Cardiac fibroblast (primary cell): ENCODE results near the gene PAFAH1B2.
A peak's percentile ranks its signal among the peaks of the same experiment; 100 is the strongest.

Source experiments
- DNase-seq, 2 donors: peaks; one replicate each; pipeline versions ENCODE4 v3.0.0 to v3.0.0-alpha.2; 2010; ENCODE audit warnings: low read depth in 2 of 2
- H3K4me3 ChIP-seq, 2 donors: replicated peaks in 1 of 2; 1 replicate in 1 of 2; 2 replicates in 1 of 2; pipeline ENCODE4 v1.5.1; 2011; ENCODE audit warnings: low read depth in 2 of 2, low read length in 2 of 2, mild to moderate bottlenecking in 2 of 2, moderate library complexity in 1 of 2
- TF ChIP-seq, protein P1 (sequence below): IDR thresholded peaks from one replicate; pipeline ENCODE4 v1.5.1; 2011; ENCODE audit warnings: low read depth, mild to moderate bottlenecking, low read length, inconsistent platforms

PAFAH1B2 gene

GRCh38 chr11:117219001-117219400 lies 74.9 kb downstream of the PAFAH1B2 start:
- no peak for DNase-seq
- H3K4me3 ChIP-seq = no peak overlapping the region
- TF ChIP-seq, protein P1, sequence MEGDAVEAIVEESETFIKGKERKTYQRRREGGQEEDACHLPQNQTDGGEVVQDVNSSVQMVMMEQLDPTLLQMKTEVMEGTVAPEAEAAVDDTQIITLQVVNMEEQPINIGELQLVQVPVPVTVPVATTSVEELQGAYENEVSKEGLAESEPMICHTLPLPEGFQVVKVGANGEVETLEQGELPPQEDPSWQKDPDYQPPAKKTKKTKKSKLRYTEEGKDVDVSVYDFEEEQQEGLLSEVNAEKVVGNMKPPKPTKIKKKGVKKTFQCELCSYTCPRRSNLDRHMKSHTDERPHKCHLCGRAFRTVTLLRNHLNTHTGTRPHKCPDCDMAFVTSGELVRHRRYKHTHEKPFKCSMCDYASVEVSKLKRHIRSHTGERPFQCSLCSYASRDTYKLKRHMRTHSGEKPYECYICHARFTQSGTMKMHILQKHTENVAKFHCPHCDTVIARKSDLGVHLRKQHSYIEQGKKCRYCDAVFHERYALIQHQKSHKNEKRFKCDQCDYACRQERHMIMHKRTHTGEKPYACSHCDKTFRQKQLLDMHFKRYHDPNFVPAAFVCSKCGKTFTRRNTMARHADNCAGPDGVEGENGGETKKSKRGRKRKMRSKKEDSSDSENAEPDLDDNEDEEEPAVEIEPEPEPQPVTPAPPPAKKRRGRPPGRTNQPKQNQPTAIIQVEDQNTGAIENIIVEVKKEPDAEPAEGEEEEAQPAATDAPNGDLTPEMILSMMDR = no peak

DNA sequence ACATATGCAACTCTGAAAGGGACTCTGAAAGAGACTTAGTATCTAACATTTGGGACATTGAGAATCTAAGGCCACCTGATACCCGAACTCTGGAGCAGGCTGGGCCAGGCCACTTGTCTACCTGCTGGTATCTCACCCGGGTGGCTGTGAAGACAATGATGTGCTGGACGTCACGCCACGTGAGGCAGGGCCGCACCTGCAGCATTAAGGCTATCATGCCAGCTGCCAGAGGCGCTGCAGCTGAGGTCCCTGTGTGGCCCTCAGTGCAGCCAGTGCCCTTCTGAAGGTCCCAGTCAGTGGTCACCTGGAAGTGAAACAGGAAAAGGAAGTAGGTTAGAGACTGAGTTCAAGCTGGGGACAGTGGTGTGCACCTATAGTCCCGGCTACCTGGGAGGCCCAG lies 75.4 kb downstream of the PAFAH1B2 start:
- TF ChIP-seq, protein P1 = no peak
- H3K4me3 ChIP-seq = no peak overlapping the region
- no peak for DNase-seq

DNA sequence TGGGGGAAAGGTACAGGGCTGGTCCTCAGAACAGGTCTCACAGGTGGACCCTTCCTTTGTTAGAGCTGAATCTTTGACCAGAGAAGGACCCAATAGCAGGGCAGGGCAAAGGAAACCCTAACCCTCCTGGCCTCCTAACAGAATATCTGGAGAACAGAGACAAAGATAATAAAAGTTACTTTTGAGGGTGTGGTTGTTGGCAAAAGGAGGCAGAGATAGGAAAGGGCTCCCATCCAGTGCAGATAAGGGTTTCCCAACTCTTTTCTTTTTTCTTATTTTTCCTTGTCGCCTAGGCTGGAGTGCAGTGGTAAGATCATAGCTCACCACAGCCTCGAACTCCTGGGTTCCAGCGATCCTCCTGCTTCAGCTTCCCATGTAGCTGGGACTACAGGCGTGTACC lies 75.9 kb downstream of the PAFAH1B2 start:
- no peak for DNase-seq
- H3K4me3 ChIP-seq = no peak overlapping the region
- TF ChIP-seq, protein P1 = no peak

GRCh38 chr11:117220568-117220967 lies 76.5 kb downstream of the PAFAH1B2 start:
- DNase-seq = peak in 1 of 2 donors; percentile 79
- TF ChIP-seq, protein P1 = no peak
- H3K4me3 ChIP-seq = no peak overlapping the region

GRCh38 chr11:117220999-117221774 lies 77.1 kb downstream of the PAFAH1B2 start:
- TF ChIP-seq, protein P1 = no peak
- peak in 1 of 2 donors; percentile 87 for DNase-seq

GRCh38 chr11:117221775-117222517 lies 77.9 kb downstream of the PAFAH1B2 start:
- TF ChIP-seq, protein P1 = no peak
- peak; percentile 71 to 94 for DNase-seq
- no peak overlapping the region for H3K4me3 ChIP-seq

More at GRCh38 chr11:117220999-117221774, 77.1 kb downstream of the PAFAH1B2 start:
- no peak overlapping the region for H3K4me3 ChIP-seq
